Lower leg skin (tissue), 3 donors: ENCODE data around the gene LPCAT3.

ENCODE experiments used
- CTCF ChIP-seq, 3 donors: fragments of 450-650 bp; IDR thresholded peaks; one replicate each; pipeline ENCODE4 v1.5.1; 2016; ENCODE audit warnings: antibody characterized with exemption in 3 of 3, mild to moderate bottlenecking in 3 of 3, moderate library complexity in 2 of 3
- POLR2A ChIP-seq, 2 donors: fragments of 450-650 bp; IDR thresholded peaks; one replicate each; pipeline ENCODE4 v1.6.1; 2016 to 2017; ENCODE audit warnings: antibody characterized with exemption in 2 of 2, mild to moderate bottlenecking in 1 of 2, moderate library complexity in 1 of 2

- TF ChIP-seq CTCF (IDR thresholded peaks at IDR 0.05) (no peak), POLR2A (IDR thresholded peaks at IDR 0.05) (no peak)
Observed at GRCh38 chr12:6996040-6996441, 22.2 kb downstream of the LPCAT3 start.
